ENCODE results near the gene NR2F1.

NR2F1 gene

GRCh38 chr5:93579692-93580062 lies 3.3 kb upstream of the NR2F1 start:
- TF ChIP-seq CTCF (IDR thresholded peaks at IDR 0.05; ENCODE audit: extremely low read depth, missing control alignments) = no peak
- DNase-seq (ENCODE audit: low spot score) = peak; percentile 34

DNA sequence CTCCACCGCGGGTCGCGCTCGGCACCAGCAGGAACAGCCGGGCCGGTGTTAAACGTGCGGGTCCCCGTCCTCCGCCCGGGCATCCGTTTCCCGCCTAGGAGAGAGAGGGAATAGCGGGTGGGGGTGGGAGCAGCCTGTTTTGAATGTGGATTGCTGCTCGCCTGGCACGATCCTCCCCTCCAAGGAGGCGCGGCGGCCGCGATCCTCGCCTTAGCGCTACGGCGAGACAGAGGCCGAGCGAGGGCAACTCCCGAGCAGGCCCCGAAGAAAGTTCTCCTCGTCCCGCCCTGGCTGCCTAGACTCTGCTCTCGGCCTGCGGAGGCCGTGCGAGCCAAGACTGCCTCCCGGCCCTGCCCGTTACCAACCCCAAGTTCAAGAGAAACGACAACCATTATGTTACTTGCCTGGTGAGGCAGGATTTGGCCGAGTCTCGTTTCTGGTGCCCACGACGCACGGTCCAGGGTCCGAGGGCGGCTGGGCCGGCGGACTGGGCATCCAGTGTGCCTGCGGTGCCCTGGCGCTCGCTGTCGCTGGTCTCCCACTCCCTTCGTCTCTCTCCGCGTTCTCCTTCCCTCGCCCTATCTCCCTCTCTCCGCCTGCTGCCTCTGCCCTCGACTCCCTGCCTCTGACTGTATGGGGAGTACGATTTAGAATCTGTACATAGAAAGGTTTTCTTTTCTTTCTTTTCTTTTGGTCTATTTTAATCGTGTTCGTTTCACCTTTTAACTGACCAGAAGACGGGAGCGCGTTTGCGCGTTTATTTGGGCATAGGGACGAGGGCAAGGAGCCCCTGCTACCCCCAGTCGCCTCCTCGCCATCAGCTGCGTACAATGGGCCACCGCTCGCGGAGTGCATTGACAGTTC lies 2.7 kb upstream of the NR2F1 start:
- DNase-seq (ENCODE audit: low spot score) = no peak
- TF ChIP-seq CTCF (IDR thresholded peaks at IDR 0.05; ENCODE audit: extremely low read depth, missing control alignments) = no peak

DNA sequence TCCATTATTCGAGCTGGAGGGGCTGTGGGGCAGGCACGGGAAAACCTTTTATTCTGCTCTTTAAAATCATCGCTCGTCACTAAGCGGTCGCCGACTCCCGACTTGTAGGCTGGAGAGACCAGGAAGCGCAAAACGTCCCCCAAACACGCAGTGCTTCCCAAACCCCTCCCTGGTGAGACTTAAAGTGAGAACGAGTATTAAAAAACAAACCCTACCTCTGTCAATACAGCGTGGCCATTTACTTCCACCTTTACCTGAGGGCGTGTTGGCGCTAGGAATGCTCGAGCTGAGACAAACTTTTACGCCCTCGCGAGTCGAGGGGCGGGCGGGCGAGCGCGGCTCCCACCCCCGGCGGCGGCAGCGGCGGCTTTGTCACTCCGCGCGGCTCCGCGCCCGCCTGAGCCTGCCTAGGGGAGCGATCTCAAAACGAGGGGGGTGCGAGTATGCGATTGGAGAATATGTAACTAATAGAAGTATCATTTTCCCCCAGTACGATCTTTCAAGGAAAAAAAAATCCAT lies 2.0 kb upstream of the NR2F1 start, which contains the start of gene NR2F1-AS1:
TSS of gene NR2F1-AS1 (minus strand) at position 293 of the 519 bp plus-strand sequence.
- no peak for DNase-seq (ENCODE audit: low spot score)
- no peak for TF ChIP-seq CTCF (IDR thresholded peaks at IDR 0.05; ENCODE audit: extremely low read depth, missing control alignments)

DNA sequence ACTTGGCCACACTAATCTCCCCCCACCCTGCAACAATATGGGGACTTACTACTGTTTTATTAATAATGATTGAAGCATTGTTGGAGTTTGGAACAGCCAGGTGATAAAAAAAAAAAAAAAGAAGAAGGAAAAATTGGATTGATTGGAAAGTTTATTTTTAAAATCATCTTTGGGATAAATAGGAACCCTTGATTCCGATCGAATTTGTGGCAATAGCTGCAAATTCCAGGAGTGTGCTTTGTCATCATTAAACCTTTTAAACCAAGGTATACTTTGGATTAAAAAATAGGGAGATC lies 907 bp upstream of the NR2F1 start:
- TF ChIP-seq CTCF (IDR thresholded peaks at IDR 0.05; ENCODE audit: extremely low read depth, missing control alignments) = no peak
- no peak for DNase-seq (ENCODE audit: low spot score)

- no peak for TF ChIP-seq CTCF (IDR thresholded peaks at IDR 0.05; ENCODE audit: extremely low read depth, missing control alignments)
- no peak for DNase-seq (ENCODE audit: low spot score)
These were observed 381 bp downstream of the NR2F1 start for GRCh38 chr5:93583439-93583767.

GRCh38 chr5:93583768-93584595 lies 960 bp downstream of the NR2F1 start:
- no peak for DNase-seq (ENCODE audit: low spot score)
- TF ChIP-seq CTCF (IDR thresholded peaks at IDR 0.05; ENCODE audit: extremely low read depth, missing control alignments) = no peak

DNA sequence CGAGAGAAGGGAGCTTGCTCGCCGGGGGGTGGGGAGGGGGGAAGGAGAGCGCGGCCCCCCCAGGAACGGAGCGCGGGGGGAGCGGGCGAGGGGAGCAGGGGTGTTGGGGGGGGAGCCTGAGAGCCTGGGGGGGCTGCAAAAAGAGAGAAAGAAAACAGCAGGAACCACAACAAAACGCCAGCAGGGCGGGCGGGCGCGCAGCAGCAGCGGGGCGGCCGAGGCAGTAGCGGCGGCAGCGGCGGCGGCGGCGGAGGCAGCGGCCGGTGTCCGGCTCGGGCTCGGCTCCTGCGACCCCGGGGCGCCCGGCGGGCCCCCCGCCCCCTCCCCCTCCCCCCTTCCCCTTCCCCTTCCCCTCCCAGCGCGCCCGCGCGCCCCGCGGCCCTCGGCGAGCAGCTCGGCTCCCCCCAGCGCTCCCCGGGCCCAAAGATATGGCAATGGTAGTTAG lies 1.6 kb downstream of the NR2F1 start:
- no peak for TF ChIP-seq CTCF (IDR thresholded peaks at IDR 0.05; ENCODE audit: extremely low read depth, missing control alignments)
- DNase-seq (ENCODE audit: low spot score) = no peak

All from GM20000 (cell line).